GM12878 (cell line): Measurements from ENCODE around the gene PAK5. TPM values are rescaled to one million over a fixed set of nuclear protein-coding genes. Genes with fewer than 3 reads are reported as not detected.

Source experiments
- BMI1 ChIP-seq: fragments of 450-650 bp; IDR thresholded peaks from 2 replicates; pipeline ENCODE4 v1.6.1; 2016; ENCODE audit warnings: mild to moderate bottlenecking, moderate library complexity, borderline replicate concordance
- BRCA1 ChIP-seq: IDR thresholded peaks from 2 replicates; pipeline ENCODE4 v1.6.1; 2011; ENCODE audit warnings: low read depth, low read length, improper control_type of control experiment
- CHD2 ChIP-seq: IDR thresholded peaks from 2 replicates; pipeline ENCODE4 v1.6.1; 2011; ENCODE audit warnings: low read depth, low read length, improper control_type of control experiment, borderline replicate concordance
- DPF2 ChIP-seq: fragments of 450-650 bp; IDR thresholded peaks from 2 replicates; pipeline ENCODE4 v1.6.1; 2017; ENCODE audit warnings: mild to moderate bottlenecking
- HCFC1 ChIP-seq: fragments of 150-350 bp; IDR thresholded peaks from 2 replicates; pipeline ENCODE4 v1.6.1; 2014; ENCODE audit warnings: low read length
- JUNB ChIP-seq: IDR thresholded peaks from 2 replicates; pipeline ENCODE4 v1.6.1; 2016; ENCODE audit warnings: antibody characterized with exemption, mild to moderate bottlenecking
- MAX ChIP-seq: IDR thresholded peaks from 2 replicates; pipeline ENCODE4 v1.6.1; 2012; ENCODE audit warnings: low read depth, low read length, improper control_type of control experiment
- NR2C1 ChIP-seq: fragments of 450-650 bp; IDR thresholded peaks from 2 replicates; pipeline ENCODE4 v1.6.1; 2017; ENCODE audit warnings: antibody characterized with exemption, mild to moderate bottlenecking, moderate library complexity
- NR2F1 ChIP-seq: fragments of 450-650 bp; conservative IDR thresholded peaks from 2 replicates; pipeline ENCODE4 v1.6.1; 2017; ENCODE audit warnings: mild to moderate bottlenecking
- PAX8 ChIP-seq: fragments of 450-650 bp; IDR thresholded peaks from 2 replicates; pipeline ENCODE4 v1.6.1; 2017; ENCODE audit warnings: mild to moderate bottlenecking, moderate library complexity
- POLR2AphosphoS2 ChIP-seq: IDR thresholded peaks from 2 replicates; pipeline ENCODE4 v1.6.1; 2011; ENCODE audit warnings: low read depth, mild to moderate bottlenecking, low read length, improper control_type of control experiment, moderate library complexity
- POLR2AphosphoS5 ChIP-seq: IDR thresholded peaks from 2 replicates; pipeline ENCODE4 v1.6.1; 2011; ENCODE audit warnings: mild to moderate bottlenecking, low read length, inconsistent platforms
- RELA ChIP-seq: fragments of 450-650 bp; IDR thresholded peaks from 2 replicates; pipeline ENCODE4 v1.8.0; 2014; ENCODE audit warnings: borderline replicate concordance; ENCODE audit not compliant: partially characterized antibody
- RELB ChIP-seq: fragments of 450-650 bp; IDR thresholded peaks from 2 replicates; pipeline ENCODE4 v1.6.1; 2017; ENCODE audit warnings: low read depth, mild to moderate bottlenecking, moderate library complexity
- SMARCA5 ChIP-seq: fragments of 450-650 bp; IDR thresholded peaks from 2 replicates; pipeline ENCODE4 v1.6.1; 2017; ENCODE audit warnings: mild to moderate bottlenecking
- TCF12 ChIP-seq: IDR thresholded peaks from 2 replicates; pipeline ENCODE4 v1.6.1; 2011; ENCODE audit warnings: low read depth, mild to moderate bottlenecking, low read length
- WRNIP1 ChIP-seq: IDR thresholded peaks from 2 replicates; pipeline ENCODE4 v1.6.1; 2011; ENCODE audit warnings: low read depth, low read length, improper control_type of control experiment, borderline replicate concordance
- ZBTB11 ChIP-seq: fragments of 450-650 bp; formaldehyde crosslinking; IDR thresholded peaks from 2 replicates; pipeline ENCODE4 v1.5.0; 2022; ENCODE audit warnings: mild to moderate bottlenecking, missing genetic modification characterization
- ZNF217 ChIP-seq: fragments of 450-650 bp; IDR thresholded peaks from 2 replicates; pipeline ENCODE4 v1.6.1; 2017; ENCODE audit warnings: antibody characterized with exemption, mild to moderate bottlenecking
- ZNF24 ChIP-seq: fragments of 450-650 bp; IDR thresholded peaks from 2 replicates; pipeline ENCODE4 v1.6.1; 2017; ENCODE audit warnings: antibody characterized with exemption, mild to moderate bottlenecking
- polyA plus RNA-seq, 11 experiments: library from polyadenylated mRNA; depleted of rRNA in 4 of 11; unstranded in 6 of 11; stranded (reverse) in 5 of 11; fragments of >200 nt; fragmentation: Nextera tagmentation in 4 of 11; fragmentation: Illumina TruSeq in 1 of 11; extraction: Ambion mirVana in 4 of 11; extraction: Trizol in 1 of 11; gene quantifications; 1 replicate in 1 of 11; 2 replicates in 10 of 11; pipeline versions ENCODE4 v1.2.1 to v1.2.3, GENCODE V29; 2011 to 2016; ENCODE audit warnings: inconsistent platforms in 2 of 11, missing spikeins in 2 of 11, low read depth in 1 of 11
- total RNA-seq, 4 experiments: library from RNA; depleted of rRNA in 3 of 4; stranded (reverse); fragments of >200 nt in 3 of 4; fragmentation: Illumina TruSeq in 1 of 4; extraction: Trizol in 1 of 4; gene quantifications; 2 replicates each; pipeline versions ENCODE4 v1.2.1 to v1.2.3, GENCODE V29; 2013 to 2021
- TF ChIP-seq, protein P1 (sequence below): IDR thresholded peaks from 2 replicates; pipeline ENCODE4 v1.6.1; 2012; ENCODE audit warnings: low read depth, low read length, improper control_type of control experiment
- TF ChIP-seq, protein P2 (sequence below): IDR thresholded peaks from 2 replicates; pipeline ENCODE4 v1.6.1; 2012; ENCODE audit warnings: mild to moderate bottlenecking, low read depth, low read length

Gene PAK5
- total and polyA plus RNA-seq, 10 of the 15 experiments (the other 5 are each of a cell fraction or from before 2014, with no cell fraction given) = not detected

- TF ChIP-seq NR2C1 (no peak), ZNF24 (no peak), ZBTB11 (no peak), BRCA1 (no peak), JUNB (peak; percentile 49; the same call in 1 of the 2 replicates), POLR2AphosphoS2 (no peak), PAX8 (no peak), MAX (no peak), HCFC1 (no peak), ZNF217 (no peak), TCF12 (peak; percentile 77; the same call in 1 of the 2 replicates), RELB (0 out of 2 replicates have a peak, but pooled peaks have one; percentile 22), RELA (no peak), DPF2 (peak; percentile 64; the same call in 1 of the 2 replicates), WRNIP1 (no peak), SMARCA5 (no peak), CHD2 (no peak), NR2F1 (no peak), BMI1 (no peak), POLR2AphosphoS5 (no peak)
- TF ChIP-seq, protein P1, sequence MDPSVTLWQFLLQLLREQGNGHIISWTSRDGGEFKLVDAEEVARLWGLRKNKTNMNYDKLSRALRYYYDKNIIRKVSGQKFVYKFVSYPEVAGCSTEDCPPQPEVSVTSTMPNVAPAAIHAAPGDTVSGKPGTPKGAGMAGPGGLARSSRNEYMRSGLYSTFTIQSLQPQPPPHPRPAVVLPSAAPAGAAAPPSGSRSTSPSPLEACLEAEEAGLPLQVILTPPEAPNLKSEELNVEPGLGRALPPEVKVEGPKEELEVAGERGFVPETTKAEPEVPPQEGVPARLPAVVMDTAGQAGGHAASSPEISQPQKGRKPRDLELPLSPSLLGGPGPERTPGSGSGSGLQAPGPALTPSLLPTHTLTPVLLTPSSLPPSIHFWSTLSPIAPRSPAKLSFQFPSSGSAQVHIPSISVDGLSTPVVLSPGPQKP = no peak
- TF ChIP-seq, protein P2, sequence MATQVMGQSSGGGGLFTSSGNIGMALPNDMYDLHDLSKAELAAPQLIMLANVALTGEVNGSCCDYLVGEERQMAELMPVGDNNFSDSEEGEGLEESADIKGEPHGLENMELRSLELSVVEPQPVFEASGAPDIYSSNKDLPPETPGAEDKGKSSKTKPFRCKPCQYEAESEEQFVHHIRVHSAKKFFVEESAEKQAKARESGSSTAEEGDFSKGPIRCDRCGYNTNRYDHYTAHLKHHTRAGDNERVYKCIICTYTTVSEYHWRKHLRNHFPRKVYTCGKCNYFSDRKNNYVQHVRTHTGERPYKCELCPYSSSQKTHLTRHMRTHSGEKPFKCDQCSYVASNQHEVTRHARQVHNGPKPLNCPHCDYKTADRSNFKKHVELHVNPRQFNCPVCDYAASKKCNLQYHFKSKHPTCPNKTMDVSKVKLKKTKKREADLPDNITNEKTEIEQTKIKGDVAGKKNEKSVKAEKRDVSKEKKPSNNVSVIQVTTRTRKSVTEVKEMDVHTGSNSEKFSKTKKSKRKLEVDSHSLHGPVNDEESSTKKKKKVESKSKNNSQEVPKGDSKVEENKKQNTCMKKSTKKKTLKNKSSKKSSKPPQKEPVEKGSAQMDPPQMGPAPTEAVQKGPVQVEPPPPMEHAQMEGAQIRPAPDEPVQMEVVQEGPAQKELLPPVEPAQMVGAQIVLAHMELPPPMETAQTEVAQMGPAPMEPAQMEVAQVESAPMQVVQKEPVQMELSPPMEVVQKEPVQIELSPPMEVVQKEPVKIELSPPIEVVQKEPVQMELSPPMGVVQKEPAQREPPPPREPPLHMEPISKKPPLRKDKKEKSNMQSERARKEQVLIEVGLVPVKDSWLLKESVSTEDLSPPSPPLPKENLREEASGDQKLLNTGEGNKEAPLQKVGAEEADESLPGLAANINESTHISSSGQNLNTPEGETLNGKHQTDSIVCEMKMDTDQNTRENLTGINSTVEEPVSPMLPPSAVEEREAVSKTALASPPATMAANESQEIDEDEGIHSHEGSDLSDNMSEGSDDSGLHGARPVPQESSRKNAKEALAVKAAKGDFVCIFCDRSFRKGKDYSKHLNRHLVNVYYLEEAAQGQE = no peak
These were observed 223.0 kb downstream of the PAK5 start (continued) for GRCh38 chr20:9615766-9616454.
